CD4-positive, alpha-beta T cell (primary cell): ENCODE results near the gene ANKRD33. TPM values are rescaled to one million over a fixed set of nuclear protein-coding genes. Genes with fewer than 3 reads are reported as not detected.

Experiments used
- ATAC-seq: fragments of 200-7000 bp; cut with Tn5 transposase; one replicate; pipeline ENCODE4 v1.10.0; 2022; ENCODE audit warnings: mild to moderate bottlenecking; ENCODE audit not compliant: poor library complexity
- CTCF ChIA-PET: fragments of 350-600 bp; sonication (Branson Sonifier 250); formaldehyde crosslinking; loops from one replicate; lab custom pipeline; 2021; ENCODE audit warnings: antibody characterized with exemption, inconsistent platforms; lab: Charles Lee
- POLR2A ChIA-PET: fragments of 350-600 bp; sonication (Branson Sonifier 250); formaldehyde crosslinking; loops from one replicate; lab custom pipeline; 2021; ENCODE audit warnings: antibody characterized with exemption, inconsistent platforms; lab: Charles Lee
- DNase-seq, 14 experiments: peaks; one replicate each; pipeline ENCODE4 v3.0.0-alpha.2; 2013 to 2020; ENCODE audit warnings: mixed read lengths in 2 of 14
- H3K27ac ChIP-seq, 2 donors: one replicate each; pipeline versions ENCODE4 v1.5.1 to v1.7.0; 2013; ENCODE audit warnings: low read length in 2 of 2, low read depth in 1 of 2, mild to moderate bottlenecking in 1 of 2
- H3K27me3 ChIP-seq, 2 experiments: 1 replicate in 1 of 2; 2 replicates in 1 of 2; pipeline versions ENCODE4 v1.6.1 to v1.7.0; 2013; ENCODE audit warnings: low read length in 2 of 2, control low read depth in 1 of 2, mild to moderate bottlenecking in 1 of 2, moderate library complexity in 1 of 2; ENCODE audit not compliant: insufficient read depth in 2 of 2, control insufficient read depth in 1 of 2
- H3K36me3 ChIP-seq: one replicate; pipeline ENCODE4 v1.6.1; 2013; ENCODE audit warnings: low read length, control low read depth; ENCODE audit not compliant: insufficient read depth
- H3K4me1 ChIP-seq: one replicate; pipeline ENCODE4 v1.6.1; 2013; ENCODE audit warnings: low read length, control low read depth; ENCODE audit not compliant: insufficient read depth
- H3K4me3 ChIP-seq: one replicate; pipeline ENCODE4 v1.5.1; 2013; ENCODE audit warnings: mild to moderate bottlenecking, low read length, moderate library complexity
- H3K9me3 ChIP-seq, 2 experiments: 1 replicate in 1 of 2; 2 replicates in 1 of 2; pipeline versions ENCODE4 v1.6.1 to v1.7.0; 2013; ENCODE audit warnings: low read length in 2 of 2, mild to moderate bottlenecking in 2 of 2, control low read depth in 1 of 2, moderate library complexity in 1 of 2; ENCODE audit not compliant: control insufficient read depth in 1 of 2, insufficient read depth in 1 of 2
- H3K27ac Mint-ChIP-seq: one replicate; pipeline ENCODE4 v1.8.0; 2020; ENCODE audit warnings: mixed read lengths
- H3K27me3 Mint-ChIP-seq: one replicate; pipeline ENCODE4 v1.8.0; 2021; ENCODE audit warnings: mixed read lengths
- H3K36me3 Mint-ChIP-seq: one replicate; pipeline ENCODE4 v1.8.0; 2021; ENCODE audit warnings: low read depth, mixed read lengths
- H3K4me1 Mint-ChIP-seq: one replicate; pipeline ENCODE4 v1.8.0; 2021; ENCODE audit warnings: low read depth, mixed read lengths
- H3K4me3 Mint-ChIP-seq: one replicate; pipeline ENCODE4 v1.8.0; 2020; ENCODE audit warnings: mild to moderate bottlenecking, mixed read lengths
- H3K9me3 Mint-ChIP-seq: one replicate; pipeline ENCODE4 v1.8.0; 2020; ENCODE audit warnings: mixed read lengths
- intact Hi-C, 2 experiments: fragments of 100-400 bp; cut with DNase I in 1 of 2; cut with micrococcal nuclease in 1 of 2; formaldehyde crosslinking; loops; one replicate each; pipeline versions ENCODE4 v1.15.1 to v1.9.0; 2023 to 2025; cut with DNase I, micrococcal nuclease
- total RNA-seq, 174 experiments: library from RNA in 2 of 174; stranded (reverse) in 2 of 174; gene quantifications; one replicate each; pipeline ENCODE4 v1.2.3 and lab custom pipeline; 2021 to 2026
- TF ChIP-seq, protein P1 (sequence below): fragments of 200-600 bp; IDR thresholded peaks from one replicate; pipeline ENCODE4 v1.8.0; 2022; ENCODE audit warnings: antibody characterized with exemption, mild to moderate bottlenecking

The ANKRD33 gene
- total RNA-seq, 2 experiments from 2014 or later = not detected

DNA sequence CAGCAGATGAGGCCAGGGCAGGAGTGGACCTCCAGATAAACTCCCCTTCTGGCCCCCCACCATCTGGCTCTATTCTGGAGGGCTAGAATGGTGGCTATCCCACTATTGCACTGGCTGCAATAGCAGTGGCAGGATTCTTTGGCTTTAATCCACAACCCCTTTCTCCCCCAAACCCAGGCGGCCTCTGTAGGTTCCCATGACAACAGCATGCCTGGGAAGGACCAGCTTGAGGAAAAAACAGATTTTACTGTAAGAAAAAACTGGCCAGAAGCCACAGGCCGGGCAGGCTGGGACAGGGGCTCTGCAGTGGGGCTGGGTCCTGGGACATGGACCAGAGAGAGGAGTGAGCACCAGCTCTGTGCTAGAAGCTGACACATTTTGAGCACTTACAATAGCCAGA lies 50.0 kb downstream of the ANKRD33 start:
- Mint-ChIP-seq H3K27ac (no peak overlapping the region), H3K4me3 (no peak overlapping the region), H3K9me3 (no peaks in the 10 kb centered on the region), H3K4me1 (peaks cover 6% of the 10 kb centered on the region), H3K27me3 (no peaks in the 10 kb centered on the region), H3K36me3 (no peaks in the 10 kb centered on the region)
- H3K4me3 ChIP-seq = no peak overlapping the region
- no peak overlapping the region for H3K27ac ChIP-seq
- H3K4me1 ChIP-seq = no peaks in the 10 kb centered on the region
- peaks cover 0 to 2% of the 10 kb centered on the region in 2 experiments for H3K27me3 ChIP-seq
- DNase-seq (no peak), ATAC-seq (no peak)
- no peaks in the 10 kb centered on the region for H3K36me3 ChIP-seq
- ChIA-PET POLR2A (no interaction called here), CTCF (no interaction called here)
- intact Hi-C loops = no loop called here
- TF ChIP-seq, protein P1, sequence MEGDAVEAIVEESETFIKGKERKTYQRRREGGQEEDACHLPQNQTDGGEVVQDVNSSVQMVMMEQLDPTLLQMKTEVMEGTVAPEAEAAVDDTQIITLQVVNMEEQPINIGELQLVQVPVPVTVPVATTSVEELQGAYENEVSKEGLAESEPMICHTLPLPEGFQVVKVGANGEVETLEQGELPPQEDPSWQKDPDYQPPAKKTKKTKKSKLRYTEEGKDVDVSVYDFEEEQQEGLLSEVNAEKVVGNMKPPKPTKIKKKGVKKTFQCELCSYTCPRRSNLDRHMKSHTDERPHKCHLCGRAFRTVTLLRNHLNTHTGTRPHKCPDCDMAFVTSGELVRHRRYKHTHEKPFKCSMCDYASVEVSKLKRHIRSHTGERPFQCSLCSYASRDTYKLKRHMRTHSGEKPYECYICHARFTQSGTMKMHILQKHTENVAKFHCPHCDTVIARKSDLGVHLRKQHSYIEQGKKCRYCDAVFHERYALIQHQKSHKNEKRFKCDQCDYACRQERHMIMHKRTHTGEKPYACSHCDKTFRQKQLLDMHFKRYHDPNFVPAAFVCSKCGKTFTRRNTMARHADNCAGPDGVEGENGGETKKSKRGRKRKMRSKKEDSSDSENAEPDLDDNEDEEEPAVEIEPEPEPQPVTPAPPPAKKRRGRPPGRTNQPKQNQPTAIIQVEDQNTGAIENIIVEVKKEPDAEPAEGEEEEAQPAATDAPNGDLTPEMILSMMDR = no peak
- no peaks in the 10 kb centered on the region for H3K9me3 ChIP-seq

DNA sequence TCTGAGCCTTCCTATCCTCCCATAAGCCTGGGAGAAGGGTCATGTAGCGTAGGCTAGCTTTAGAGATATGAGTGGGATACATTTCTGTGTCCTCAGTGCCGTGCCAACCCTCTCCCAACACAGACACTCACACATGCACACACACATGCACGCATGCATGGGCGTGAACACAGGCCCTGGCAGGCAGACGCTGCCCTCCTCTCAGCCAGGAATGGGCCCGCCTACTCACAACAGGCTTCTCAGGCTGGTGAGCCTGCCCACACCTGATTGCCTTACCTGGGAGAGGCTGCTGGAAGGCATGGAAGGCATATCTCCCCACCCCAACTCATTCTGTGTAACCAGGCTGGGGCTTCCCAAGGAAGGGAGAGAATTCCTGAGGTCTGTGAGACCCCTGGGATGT lies 50.8 kb downstream of the ANKRD33 start:
- TF ChIP-seq, protein P1 = no peak
- Histone ChIP-seq H3K27me3 (peaks cover 0 to 2% of the 10 kb centered on the region in 2 experiments), H3K4me3 (no peak overlapping the region), H3K4me1 (no peaks in the 10 kb centered on the region), H3K36me3 (no peaks in the 10 kb centered on the region), H3K9me3 (peaks cover 0 to under 1% of the 10 kb centered on the region in 2 experiments), H3K27ac (no peak overlapping the region)
- DNase-seq = no peak
- no peak overlapping the region for H3K27ac Mint-ChIP-seq
- H3K27me3 Mint-ChIP-seq = no peaks in the 10 kb centered on the region
- ChIA-PET POLR2A (interaction anchor here (0.6 kb wide), 1 partner anchor 217 kb away, joined by 3 read pairs; no protein-coding TSS in a partner anchor), CTCF (no interaction called here)
- H3K4me3 Mint-ChIP-seq = no peak overlapping the region
- no peak for ATAC-seq
- H3K4me1 Mint-ChIP-seq = peaks cover 6% of the 10 kb centered on the region
- no peaks in the 10 kb centered on the region for H3K36me3 Mint-ChIP-seq
- intact Hi-C loops = no loop called here
- no peaks in the 10 kb centered on the region for H3K9me3 Mint-ChIP-seq

- no peaks in the 10 kb centered on the region for H3K36me3 Mint-ChIP-seq
- no peaks in the 10 kb centered on the region for H3K4me1 ChIP-seq
- H3K27ac ChIP-seq = no peak overlapping the region
- peaks cover 5 to 9% of the 10 kb centered on the region in 2 experiments for H3K9me3 ChIP-seq
- TF ChIP-seq, protein P1 = no peak
- no peaks in the 10 kb centered on the region for H3K36me3 ChIP-seq
- ATAC-seq (no peak), DNase-seq (no peak)
- intact Hi-C loops = no loop called here
- no peaks in the 10 kb centered on the region for H3K27me3 Mint-ChIP-seq
- no peak overlapping the region for H3K4me3 Mint-ChIP-seq
- ChIA-PET POLR2A (no interaction called here), CTCF (no interaction called here)
- peaks cover 6% of the 10 kb centered on the region for H3K4me1 Mint-ChIP-seq
- no peaks in the 10 kb centered on the region for H3K9me3 Mint-ChIP-seq
- H3K27ac Mint-ChIP-seq = no peak overlapping the region
- peaks cover 0 to 2% of the 10 kb centered on the region in 2 experiments for H3K27me3 ChIP-seq
- H3K4me3 ChIP-seq = no peak overlapping the region
Observed at GRCh38 chr12:51941011-51941581, 53.2 kb downstream of the ANKRD33 start.

Other genes starting within 250 kb of the ANKRD33 start
- gene FIGNL2, start 39.4 kb upstream of the ANKRD33 start, total RNA-seq = 1 to 10 TPM; 1.2 to 1.3 TPM
- gene ACVRL1, start 19.4 kb downstream of the ANKRD33 start, total RNA-seq = not detected
- gene ACVR1B, start 63.6 kb downstream of the ANKRD33 start, total RNA-seq = 10 to 100 TPM; 14.2 to 14.5 TPM
- 100 to 1,000 TPM; 495 to 525 TPM for gene TAMALIN, start 118.8 kb downstream of the ANKRD33 start, total RNA-seq
- gene NR4A1, start 163.3 kb downstream of the ANKRD33 start, total RNA-seq = 10 to 100 TPM; 67.0 to 79.2 TPM
- gene ATG101, start 181.9 kb downstream of the ANKRD33 start, total RNA-seq = 10 to 100 TPM; 20.6 to 20.9 TPM
- gene SMIM41, start 191.6 kb downstream of the ANKRD33 start, total RNA-seq = not detected